ENCODE results near the gene CEMIP.

The CEMIP gene

GRCh38 chr15:80856809-80857377 is 77.7 kb downstream of the CEMIP start:
- no peak for DNase-seq

- no peak for DNase-seq
These were observed 82.6 kb downstream of the CEMIP start for GRCh38 chr15:80861731-80862170.

- no peak for DNase-seq
These were observed 85.5 kb downstream of the CEMIP start for GRCh38 chr15:80864666-80865065.

GRCh38 chr15:80866936-80867335 is 87.8 kb downstream of the CEMIP start:
- no peak for DNase-seq

- DNase-seq: no peak
These were observed 91.2 kb downstream of the CEMIP start for GRCh38 chr15:80870366-80870765.

- DNase-seq: no peak
These were observed 91.7 kb downstream of the CEMIP start for GRCh38 chr15:80870893-80871292.

GRCh38 chr15:80871858-80872257 is 92.7 kb downstream of the CEMIP start:
- DNase-seq: no peak

GRCh38 chr15:80873366-80873952 is 94.3 kb downstream of the CEMIP start:
- DNase-seq: no peak

GRCh38 chr15:80875568-80876347 is 96.6 kb downstream of the CEMIP start:
- no peak for DNase-seq

- no peak for DNase-seq
These were observed 97.1 kb downstream of the CEMIP start for GRCh38 chr15:80876348-80876674.

GRCh38 chr15:80878242-80878866 is 99.2 kb downstream of the CEMIP start:
- no peak for DNase-seq

GRCh38 chr15:80878867-80879250 is 99.7 kb downstream of the CEMIP start:
- DNase-seq: no peak

GRCh38 chr15:80880086-80880485 is 100.9 kb downstream of the CEMIP start:
- DNase-seq: no peak

GRCh38 chr15:80883641-80884040 is 104.5 kb downstream of the CEMIP start:
- no peak for DNase-seq

GRCh38 chr15:80885016-80885579 is 105.9 kb downstream of the CEMIP start:
- DNase-seq: no peak

- DNase-seq: no peak
These were observed 108.0 kb downstream of the CEMIP start for GRCh38 chr15:80887148-80887547.

- DNase-seq: no peak
These were observed 109.7 kb downstream of the CEMIP start for GRCh38 chr15:80888846-80889245.

GRCh38 chr15:80890341-80891005 is 111.3 kb downstream of the CEMIP start:
- no peak for DNase-seq

- DNase-seq: no peak
These were observed 111.8 kb downstream of the CEMIP start for GRCh38 chr15:80891006-80891405.

- no peak for DNase-seq
These were observed 113.2 kb downstream of the CEMIP start for GRCh38 chr15:80892414-80892813.

- DNase-seq: no peak
These were observed 114.6 kb downstream of the CEMIP start for GRCh38 chr15:80893777-80894176.

- no peak for DNase-seq
These were observed 115.9 kb downstream of the CEMIP start for GRCh38 chr15:80895091-80895490.

- DNase-seq: no peak
These were observed 116.8 kb downstream of the CEMIP start for GRCh38 chr15:80895965-80896364.

Measured in NCI-H526 treated with DMSO at 0.1 percent for 48 hours (cell line).